ENCODE data around the gene P3R3URF.

- TF ChIP-seq, protein P1, sequence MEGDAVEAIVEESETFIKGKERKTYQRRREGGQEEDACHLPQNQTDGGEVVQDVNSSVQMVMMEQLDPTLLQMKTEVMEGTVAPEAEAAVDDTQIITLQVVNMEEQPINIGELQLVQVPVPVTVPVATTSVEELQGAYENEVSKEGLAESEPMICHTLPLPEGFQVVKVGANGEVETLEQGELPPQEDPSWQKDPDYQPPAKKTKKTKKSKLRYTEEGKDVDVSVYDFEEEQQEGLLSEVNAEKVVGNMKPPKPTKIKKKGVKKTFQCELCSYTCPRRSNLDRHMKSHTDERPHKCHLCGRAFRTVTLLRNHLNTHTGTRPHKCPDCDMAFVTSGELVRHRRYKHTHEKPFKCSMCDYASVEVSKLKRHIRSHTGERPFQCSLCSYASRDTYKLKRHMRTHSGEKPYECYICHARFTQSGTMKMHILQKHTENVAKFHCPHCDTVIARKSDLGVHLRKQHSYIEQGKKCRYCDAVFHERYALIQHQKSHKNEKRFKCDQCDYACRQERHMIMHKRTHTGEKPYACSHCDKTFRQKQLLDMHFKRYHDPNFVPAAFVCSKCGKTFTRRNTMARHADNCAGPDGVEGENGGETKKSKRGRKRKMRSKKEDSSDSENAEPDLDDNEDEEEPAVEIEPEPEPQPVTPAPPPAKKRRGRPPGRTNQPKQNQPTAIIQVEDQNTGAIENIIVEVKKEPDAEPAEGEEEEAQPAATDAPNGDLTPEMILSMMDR (IDR thresholded peaks at IDR 0.05; ENCODE audit: insufficient read depth, low read depth, low read length) = no peak
- TF ChIP-seq EZH2 (IDR thresholded peaks at IDR 0.05; ENCODE audit: insufficient read depth, low read length) = no peak
Measured at GRCh38 chr1:46159516-46159915, 16.8 kb downstream of the P3R3URF start.
